Right forelimb (tissue), 1 donor: Measurements from ENCODE around the gene TSHZ2.

Experiments used
- DNase-seq: peaks from one replicate; pipeline ENCODE4 v3.0.0-alpha.2; 2018

TSHZ2 gene, protein sequence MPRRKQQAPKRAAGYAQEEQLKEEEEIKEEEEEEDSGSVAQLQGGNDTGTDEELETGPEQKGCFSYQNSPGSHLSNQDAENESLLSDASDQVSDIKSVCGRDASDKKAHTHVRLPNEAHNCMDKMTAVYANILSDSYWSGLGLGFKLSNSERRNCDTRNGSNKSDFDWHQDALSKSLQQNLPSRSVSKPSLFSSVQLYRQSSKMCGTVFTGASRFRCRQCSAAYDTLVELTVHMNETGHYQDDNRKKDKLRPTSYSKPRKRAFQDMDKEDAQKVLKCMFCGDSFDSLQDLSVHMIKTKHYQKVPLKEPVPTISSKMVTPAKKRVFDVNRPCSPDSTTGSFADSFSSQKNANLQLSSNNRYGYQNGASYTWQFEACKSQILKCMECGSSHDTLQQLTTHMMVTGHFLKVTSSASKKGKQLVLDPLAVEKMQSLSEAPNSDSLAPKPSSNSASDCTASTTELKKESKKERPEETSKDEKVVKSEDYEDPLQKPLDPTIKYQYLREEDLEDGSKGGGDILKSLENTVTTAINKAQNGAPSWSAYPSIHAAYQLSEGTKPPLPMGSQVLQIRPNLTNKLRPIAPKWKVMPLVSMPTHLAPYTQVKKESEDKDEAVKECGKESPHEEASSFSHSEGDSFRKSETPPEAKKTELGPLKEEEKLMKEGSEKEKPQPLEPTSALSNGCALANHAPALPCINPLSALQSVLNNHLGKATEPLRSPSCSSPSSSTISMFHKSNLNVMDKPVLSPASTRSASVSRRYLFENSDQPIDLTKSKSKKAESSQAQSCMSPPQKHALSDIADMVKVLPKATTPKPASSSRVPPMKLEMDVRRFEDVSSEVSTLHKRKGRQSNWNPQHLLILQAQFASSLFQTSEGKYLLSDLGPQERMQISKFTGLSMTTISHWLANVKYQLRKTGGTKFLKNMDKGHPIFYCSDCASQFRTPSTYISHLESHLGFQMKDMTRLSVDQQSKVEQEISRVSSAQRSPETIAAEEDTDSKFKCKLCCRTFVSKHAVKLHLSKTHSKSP (N-terminal part only)

GRCh38 chr20:52972190-52972937 is at the start of gene TSHZ2:
Gene TSHZ2 (plus strand): TSS chr20:52972358. CDS start chr20:52973294, 936 bp downstream.
- peak; percentile 83 for DNase-seq

- DNase-seq = no peak
These were observed 49.7 kb upstream of the TSHZ2 start for GRCh38 chr20:52922436-52922835.

- DNase-seq = no peak
These were observed 48.8 kb upstream of the TSHZ2 start for GRCh38 chr20:52923123-52923937.

DNA sequence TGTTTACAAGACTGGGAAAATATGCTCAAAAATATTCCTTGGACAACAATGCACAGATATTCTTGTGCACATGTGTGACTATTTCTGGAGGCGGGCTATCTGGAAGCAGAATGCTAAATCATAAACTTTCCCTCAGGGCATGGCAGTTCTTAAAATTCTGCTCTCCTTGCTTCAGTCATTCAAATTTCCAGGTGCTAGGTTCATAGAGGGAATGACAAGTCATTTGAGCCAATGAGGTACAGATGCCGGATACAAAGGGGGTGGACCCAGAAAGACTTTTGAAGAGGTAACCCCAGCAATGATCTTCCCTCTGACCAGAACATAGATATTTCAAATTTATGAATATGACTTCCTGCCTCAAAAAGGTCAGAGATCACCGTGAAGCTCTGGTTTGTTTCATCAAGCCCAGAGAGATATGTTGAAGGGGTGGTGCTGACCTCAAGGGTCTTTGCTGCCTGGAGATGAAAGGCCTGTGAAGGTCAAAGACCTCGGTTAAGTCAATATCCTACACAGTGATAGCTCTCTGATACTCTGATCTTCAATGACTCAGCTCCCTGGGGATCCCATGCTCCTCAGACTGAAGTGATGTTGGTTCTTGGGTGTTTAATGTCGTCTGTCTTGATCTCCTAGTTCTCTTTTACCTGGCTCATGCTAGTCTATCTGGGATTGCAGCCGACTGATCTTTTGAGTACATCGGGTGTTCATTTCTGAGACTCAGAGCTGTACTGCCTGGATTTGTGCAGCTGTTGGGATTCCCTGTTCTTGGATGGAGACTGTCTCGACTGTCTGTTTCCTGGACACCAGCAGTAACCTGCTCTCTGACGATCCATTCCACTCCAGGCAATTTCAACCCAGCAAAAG is 47.5 kb upstream of the TSHZ2 start:
- DNase-seq = no peak

DNA sequence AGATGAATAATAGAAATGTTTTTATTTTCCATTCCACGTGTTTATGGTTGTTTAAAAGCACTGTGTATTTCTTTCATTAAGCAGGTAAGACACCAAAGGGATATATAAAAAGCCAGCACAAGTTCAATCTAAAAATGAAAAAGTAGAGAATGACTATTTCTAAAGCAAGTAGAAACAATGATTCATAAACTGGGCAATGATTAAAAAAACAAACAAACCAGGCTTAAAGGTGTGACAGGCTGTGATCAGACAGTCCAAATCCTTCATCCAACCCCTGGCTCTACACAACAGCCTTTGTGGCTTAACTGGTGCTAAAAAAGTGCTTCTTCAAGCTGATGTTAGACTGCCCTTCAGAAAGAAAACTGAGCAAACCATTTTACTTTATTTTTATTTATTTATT is 45.7 kb upstream of the TSHZ2 start:
- DNase-seq = no peak

- DNase-seq = no peak
These were observed 38.3 kb upstream of the TSHZ2 start for GRCh38 chr20:52933867-52934266.

- no peak for DNase-seq
These were observed 35.5 kb upstream of the TSHZ2 start for GRCh38 chr20:52936351-52937340.

- DNase-seq = no peak
These were observed 34.5 kb upstream of the TSHZ2 start for GRCh38 chr20:52937591-52938100.

- DNase-seq = no peak
These were observed 33.0 kb upstream of the TSHZ2 start for GRCh38 chr20:52939141-52939540.

- DNase-seq = no peak
These were observed 30.4 kb upstream of the TSHZ2 start for GRCh38 chr20:52941808-52942207.

- no peak for DNase-seq
These were observed 28.8 kb upstream of the TSHZ2 start for GRCh38 chr20:52943185-52943841.

GRCh38 chr20:52945268-52945667 is 26.9 kb upstream of the TSHZ2 start:
- DNase-seq = no peak

DNA sequence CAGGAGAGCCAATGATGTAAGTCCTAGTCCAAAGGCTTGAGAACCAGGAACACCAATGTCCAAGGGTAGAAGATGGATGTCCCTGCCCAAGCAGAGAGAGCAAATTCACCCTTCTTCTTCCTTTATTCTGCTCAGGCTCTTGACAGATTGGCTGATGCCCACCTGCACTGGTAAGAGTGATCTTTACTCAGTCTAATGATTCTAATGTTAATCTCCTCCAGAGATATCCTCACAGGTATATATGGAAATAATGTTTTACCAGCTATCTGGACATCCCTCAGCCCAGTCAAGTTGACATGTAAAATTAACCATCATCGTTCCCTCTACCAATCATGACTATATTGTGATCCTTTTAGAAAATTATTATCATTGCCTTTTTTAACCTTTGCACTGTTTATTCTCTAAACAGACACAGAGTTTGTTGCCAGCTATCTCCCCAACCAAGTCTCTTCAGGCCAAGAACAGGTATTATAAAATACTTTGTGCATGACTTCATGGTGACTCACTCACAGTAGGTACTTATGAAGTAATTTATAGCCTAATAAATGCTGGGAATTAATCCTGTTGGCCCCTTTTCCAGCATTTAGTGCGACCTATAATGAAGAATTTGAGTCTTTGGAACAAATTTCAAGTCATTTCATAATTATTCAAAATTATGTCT is 26.2 kb upstream of the TSHZ2 start:
- no peak for DNase-seq

GRCh38 chr20:52948491-52948890 is 23.7 kb upstream of the TSHZ2 start:
- no peak for DNase-seq

GRCh38 chr20:52953020-52953419 is 19.1 kb upstream of the TSHZ2 start:
- no peak for DNase-seq

GRCh38 chr20:52954849-52955248 is 17.3 kb upstream of the TSHZ2 start:
- no peak for DNase-seq

DNA sequence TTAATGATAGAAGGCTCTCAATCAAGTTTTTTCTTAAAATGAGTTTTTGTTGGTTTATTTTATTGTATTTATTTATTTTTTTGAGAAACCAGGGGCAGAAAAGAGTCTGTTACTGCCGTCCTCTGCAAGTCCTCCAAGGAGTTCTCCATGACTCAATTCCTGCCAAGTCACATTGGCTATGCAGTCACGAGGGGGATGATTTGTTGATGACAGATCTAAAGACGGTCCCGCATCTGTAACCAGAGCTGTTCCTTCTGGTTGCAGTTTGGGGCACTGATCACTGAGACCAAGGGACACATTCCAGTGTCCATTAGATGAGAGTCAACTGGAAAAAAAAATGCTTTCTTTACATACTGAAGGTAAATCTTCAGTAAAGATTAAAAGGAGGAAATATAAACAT is 13.9 kb upstream of the TSHZ2 start:
- no peak for DNase-seq

DNA sequence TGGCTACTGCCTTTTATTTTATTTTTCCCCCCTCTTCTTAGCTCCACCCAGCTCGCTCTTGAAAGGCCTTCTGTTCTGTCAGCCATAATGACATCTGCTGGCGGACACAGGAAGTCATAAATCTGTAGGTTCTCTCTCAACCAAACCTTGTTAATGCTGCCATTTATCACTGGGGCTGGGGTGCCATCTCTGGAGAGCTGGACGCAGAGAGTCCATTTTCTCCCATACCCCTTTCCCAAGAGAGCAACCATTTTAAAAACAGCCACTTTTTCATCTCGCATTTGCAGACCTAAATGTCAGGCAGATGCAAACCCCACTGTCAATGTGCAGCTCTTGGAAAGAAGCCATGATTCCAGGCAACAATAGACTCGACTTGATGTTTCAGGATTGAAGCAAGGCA is 13.0 kb upstream of the TSHZ2 start:
- DNase-seq = no peak
